ENCODE measurements around the gene THOC2.
A peak's percentile ranks its signal among the peaks of the same experiment; 100 is the strongest.

- TF ChIP-seq HDAC6 (IDR thresholded peaks at IDR 0.05; ENCODE audit: low read depth, low read length) (no peak), CTCF (IDR thresholded peaks at IDR 0.05; ENCODE audit: control extremely low read depth in 1 of 3, insufficient read depth in 1 of 3, low read depth in 1 of 3, low read length in 3 of 3) (no peak), TCF12 (IDR thresholded peaks at IDR 0.05; ENCODE audit: low read depth, low read length) (no peak), SRF (IDR thresholded peaks at IDR 0.05; ENCODE audit: low read depth, low read length) (no peak), EZH2 (IDR thresholded peaks at IDR 0.05; ENCODE audit: low read depth, low read length, severe bottlenecking) (no peak), POLR2A (IDR thresholded peaks at IDR 0.05; ENCODE audit: control extremely low read depth in 1 of 2, low read depth in 2 of 2, low read length in 2 of 2) (no peak), BACH1 (IDR thresholded peaks at IDR 0.05; ENCODE audit: low read length) (no peak), EP300 (IDR thresholded peaks at IDR 0.05; ENCODE audit: borderline replicate concordance in 1 of 2, low read depth in 2 of 2, low read length in 2 of 2) (no peak), RBBP5 (IDR thresholded peaks at IDR 0.05; ENCODE audit: borderline replicate concordance, low read depth, low read length) (no peak), SP1 (IDR thresholded peaks at IDR 0.05; ENCODE audit: low read depth, low read length) (0 out of 2 replicates have a peak, but pooled peaks have one; percentile 12), ZNF274 (IDR thresholded peaks at IDR 0.05; ENCODE audit: borderline replicate concordance, extremely low read depth, low read length) (no peak), POU5F1 (IDR thresholded peaks at IDR 0.05; ENCODE audit: low read depth, low read length) (no peak)
- TF ChIP-seq, protein P1, sequence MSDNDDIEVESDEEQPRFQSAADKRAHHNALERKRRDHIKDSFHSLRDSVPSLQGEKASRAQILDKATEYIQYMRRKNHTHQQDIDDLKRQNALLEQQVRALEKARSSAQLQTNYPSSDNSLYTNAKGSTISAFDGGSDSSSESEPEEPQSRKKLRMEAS (IDR thresholded peaks at IDR 0.05), result no peak
- TF ChIP-seq, protein P2, sequence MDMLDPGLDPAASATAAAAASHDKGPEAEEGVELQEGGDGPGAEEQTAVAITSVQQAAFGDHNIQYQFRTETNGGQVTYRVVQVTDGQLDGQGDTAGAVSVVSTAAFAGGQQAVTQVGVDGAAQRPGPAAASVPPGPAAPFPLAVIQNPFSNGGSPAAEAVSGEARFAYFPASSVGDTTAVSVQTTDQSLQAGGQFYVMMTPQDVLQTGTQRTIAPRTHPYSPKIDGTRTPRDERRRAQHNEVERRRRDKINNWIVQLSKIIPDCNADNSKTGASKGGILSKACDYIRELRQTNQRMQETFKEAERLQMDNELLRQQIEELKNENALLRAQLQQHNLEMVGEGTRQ (IDR thresholded peaks at IDR 0.05; ENCODE audit: low read length), result no peak
These were observed 84.6 kb downstream of the THOC2 start for GRCh38 chrX:123648028-123648810.
